Astrocyte (in vitro differentiated cells and primary cell): ENCODE data around the gene CAPN12. TPM values are rescaled to one million over a fixed set of nuclear protein-coding genes. Genes with fewer than 3 reads are reported as not detected.
"Not testable (repeated sequence)": the region's sequence is repeated elsewhere in the genome, so short reads cannot be mapped to it uniquely, and the experiment has no call there.

ENCODE experiments used
- DNase-seq: peaks from one replicate; pipeline ENCODE4 v3.0.0-alpha.2; 2010; ENCODE audit warnings: low read depth
- FAIRE-seq: peaks from 2 replicates; lab custom pipeline; 2011; peaks lifted over from hg19 to GRCh38; lab: Jason Lieb, UNC
- H2AFZ ChIP-seq: 2 replicates; pipeline ENCODE4 v1.6.0; 2012; ENCODE audit warnings: low read depth, low read length, inconsistent platforms
- H3K27ac ChIP-seq: 2 replicates; pipeline ENCODE4 v1.5.1; 2011; ENCODE audit warnings: low read depth, low read length, inconsistent platforms
- H3K27me3 ChIP-seq: 2 replicates; pipeline ENCODE4 v1.6.0; 2011; ENCODE audit warnings: low read length, inconsistent platforms; ENCODE audit not compliant: insufficient read depth
- H3K36me3 ChIP-seq: 2 replicates; pipeline ENCODE4 v1.5.1; 2011; ENCODE audit warnings: low read length, inconsistent platforms; ENCODE audit not compliant: insufficient read depth
- H3K4me1 ChIP-seq: 2 replicates; pipeline ENCODE4 v1.5.1; 2011; ENCODE audit warnings: low read length, inconsistent platforms; ENCODE audit not compliant: insufficient read depth
- H3K4me2 ChIP-seq: 2 replicates; pipeline ENCODE4 v1.6.0; 2012; ENCODE audit warnings: low read length, inconsistent platforms
- H3K4me3 ChIP-seq: 2 replicates; pipeline ENCODE4 v1.5.1; 2011; ENCODE audit warnings: low read depth, mild to moderate bottlenecking, low read length, inconsistent platforms; ENCODE audit not compliant: insufficient read depth
- H3K79me2 ChIP-seq: 2 replicates; pipeline ENCODE4 v1.6.0; 2012; ENCODE audit warnings: mild to moderate bottlenecking, low read length, inconsistent platforms; ENCODE audit not compliant: insufficient read depth
- H3K9ac ChIP-seq: 2 replicates; pipeline ENCODE4 v1.6.0; 2012; ENCODE audit warnings: mild to moderate bottlenecking, low read length, inconsistent platforms
- H3K9me3 ChIP-seq: 2 replicates; pipeline ENCODE4 v1.5.1; 2012; ENCODE audit warnings: low read depth, mild to moderate bottlenecking, low read length, inconsistent platforms; ENCODE audit not compliant: insufficient read depth
- H4K20me1 ChIP-seq: 2 replicates; pipeline ENCODE4 v1.6.0; 2012; ENCODE audit warnings: low read length, inconsistent platforms; ENCODE audit not compliant: insufficient read depth
- H3K27ac Mint-ChIP-seq: one replicate; pipeline ENCODE4 v1.8.0; 2021; ENCODE audit warnings: mild to moderate bottlenecking, mixed read lengths; ENCODE audit not compliant: unreplicated experiment
- H3K27me3 Mint-ChIP-seq: one replicate; pipeline ENCODE4 v1.8.0; 2021; ENCODE audit warnings: low read depth, mixed read lengths; ENCODE audit not compliant: unreplicated experiment
- H3K36me3 Mint-ChIP-seq: one replicate; pipeline ENCODE4 v1.8.0; 2021; ENCODE audit warnings: low read depth, mixed read lengths; ENCODE audit not compliant: unreplicated experiment
- H3K4me1 Mint-ChIP-seq: one replicate; pipeline ENCODE4 v1.8.0; 2021; ENCODE audit warnings: low read depth, mixed read lengths; ENCODE audit not compliant: unreplicated experiment
- H3K4me3 Mint-ChIP-seq: one replicate; pipeline ENCODE4 v1.8.0; 2021; ENCODE audit warnings: mild to moderate bottlenecking, moderate library complexity, mixed read lengths; ENCODE audit not compliant: unreplicated experiment
- H3K9me3 Mint-ChIP-seq: one replicate; pipeline ENCODE4 v1.8.0; 2021; ENCODE audit warnings: mild to moderate bottlenecking, mixed read lengths; ENCODE audit not compliant: unreplicated experiment
- EZH2 ChIP-seq: IDR thresholded peaks from 2 replicates; pipeline ENCODE4 v1.6.1; 2012; ENCODE audit warnings: mild to moderate bottlenecking, low read length, inconsistent platforms; ENCODE audit not compliant: insufficient read depth
- total RNA-seq: library from RNA; stranded (reverse); gene quantifications from 2 replicates; pipeline ENCODE4 v1.2.1, GENCODE V29; 2021
- TF ChIP-seq, protein P1 (sequence below): IDR thresholded peaks from 2 replicates; pipeline ENCODE4 v1.5.1; 2011; ENCODE audit warnings: low read depth, mild to moderate bottlenecking, inconsistent platforms, low read length, moderate library complexity; ENCODE audit not compliant: insufficient read depth

CAPN12 gene
- total RNA-seq, 1 donor from 2014 or later, result 4.6 TPM

GRCh38 chr19:38765214-38765613 lies 20.9 kb upstream of the CAPN12 start:
- Histone ChIP-seq H3K79me2 (no peaks in the 10 kb centered on the region), H3K9ac (no peak overlapping the region), H3K4me1 (no peaks in the 10 kb centered on the region), H4K20me1 (no peaks in the 10 kb centered on the region), H3K36me3 (no peaks in the 10 kb centered on the region), H3K4me2 (no peak overlapping the region), H3K4me3 (no peak overlapping the region), H3K27me3 (no peaks in the 10 kb centered on the region), H2AFZ (no peak overlapping the region), H3K27ac (no peak overlapping the region), H3K9me3 (no peaks in the 10 kb centered on the region)
- Mint-ChIP-seq H3K4me3 (no peak overlapping the region), H3K4me1 (no peaks in the 10 kb centered on the region), H3K27me3 (peaks cover 5% of the 10 kb centered on the region), H3K9me3 (peaks cover 3% of the 10 kb centered on the region), H3K36me3 (no peaks in the 10 kb centered on the region), H3K27ac (no peak overlapping the region)
- DNase-seq, result no peak
- FAIRE-seq, result no peak
- TF ChIP-seq EZH2, result no peak
- TF ChIP-seq, protein P1, sequence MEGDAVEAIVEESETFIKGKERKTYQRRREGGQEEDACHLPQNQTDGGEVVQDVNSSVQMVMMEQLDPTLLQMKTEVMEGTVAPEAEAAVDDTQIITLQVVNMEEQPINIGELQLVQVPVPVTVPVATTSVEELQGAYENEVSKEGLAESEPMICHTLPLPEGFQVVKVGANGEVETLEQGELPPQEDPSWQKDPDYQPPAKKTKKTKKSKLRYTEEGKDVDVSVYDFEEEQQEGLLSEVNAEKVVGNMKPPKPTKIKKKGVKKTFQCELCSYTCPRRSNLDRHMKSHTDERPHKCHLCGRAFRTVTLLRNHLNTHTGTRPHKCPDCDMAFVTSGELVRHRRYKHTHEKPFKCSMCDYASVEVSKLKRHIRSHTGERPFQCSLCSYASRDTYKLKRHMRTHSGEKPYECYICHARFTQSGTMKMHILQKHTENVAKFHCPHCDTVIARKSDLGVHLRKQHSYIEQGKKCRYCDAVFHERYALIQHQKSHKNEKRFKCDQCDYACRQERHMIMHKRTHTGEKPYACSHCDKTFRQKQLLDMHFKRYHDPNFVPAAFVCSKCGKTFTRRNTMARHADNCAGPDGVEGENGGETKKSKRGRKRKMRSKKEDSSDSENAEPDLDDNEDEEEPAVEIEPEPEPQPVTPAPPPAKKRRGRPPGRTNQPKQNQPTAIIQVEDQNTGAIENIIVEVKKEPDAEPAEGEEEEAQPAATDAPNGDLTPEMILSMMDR, result no peak

GRCh38 chr19:38763795-38764220 lies 19.5 kb upstream of the CAPN12 start:
- no peaks in the 10 kb centered on the region for H3K4me1 Mint-ChIP-seq
- H4K20me1 ChIP-seq, result no peaks in the 10 kb centered on the region
- no peaks in the 10 kb centered on the region for H3K9me3 Mint-ChIP-seq
- H3K27ac Mint-ChIP-seq, result no peak overlapping the region
- H3K27me3 ChIP-seq, result no peaks in the 10 kb centered on the region
- H3K36me3 Mint-ChIP-seq, result no peaks in the 10 kb centered on the region
- no peak overlapping the region for H3K4me3 Mint-ChIP-seq
- H3K79me2 ChIP-seq, result no peaks in the 10 kb centered on the region
- no peak overlapping the region for H3K27ac ChIP-seq
- no peaks in the 10 kb centered on the region for H3K36me3 ChIP-seq
- FAIRE-seq (no peak), DNase-seq (no peak)
- TF ChIP-seq, protein P1, result no peak
- no peak for TF ChIP-seq EZH2
- H3K9ac ChIP-seq, result no peak overlapping the region
- H3K9me3 ChIP-seq, result no peaks in the 10 kb centered on the region
- no peak overlapping the region for H3K4me2 ChIP-seq
- no peak overlapping the region for H3K4me3 ChIP-seq
- H2AFZ ChIP-seq, result no peak overlapping the region
- H3K27me3 Mint-ChIP-seq, result peaks cover 3% of the 10 kb centered on the region
- no peaks in the 10 kb centered on the region for H3K4me1 ChIP-seq

- H3K79me2 ChIP-seq, H3K27ac Mint-ChIP-seq, H2AFZ ChIP-seq, H3K9me3 Mint-ChIP-seq, H3K4me3 ChIP-seq, H3K4me3 Mint-ChIP-seq, H3K27me3 ChIP-seq, H4K20me1 ChIP-seq, DNase-seq, H3K4me1 ChIP-seq, H3K9ac ChIP-seq, H3K27ac ChIP-seq, H3K27me3 Mint-ChIP-seq, H3K36me3 Mint-ChIP-seq, H3K9me3 ChIP-seq, H3K4me1 Mint-ChIP-seq, H3K36me3 ChIP-seq, H3K4me2 ChIP-seq, FAIRE-seq: not testable (repeated sequence)
Observed at GRCh38 chr19:38761884-38762389, 17.7 kb upstream of the CAPN12 start.

GRCh38 chr19:38760805-38761517 lies 16.7 kb upstream of the CAPN12 start:
- not testable (repeated sequence) for H3K4me2 ChIP-seq, H3K27ac ChIP-seq, H2AFZ ChIP-seq, H3K27me3 ChIP-seq, H3K9me3 Mint-ChIP-seq, H3K4me1 Mint-ChIP-seq, H3K27ac Mint-ChIP-seq, H4K20me1 ChIP-seq, H3K36me3 ChIP-seq, H3K4me3 Mint-ChIP-seq, FAIRE-seq, H3K9me3 ChIP-seq, H3K9ac ChIP-seq, H3K79me2 ChIP-seq, H3K27me3 Mint-ChIP-seq, H3K4me3 ChIP-seq, H3K4me1 ChIP-seq, H3K36me3 Mint-ChIP-seq, DNase-seq
